GM10847 (cell line): ENCODE measurements around the gene MKRN1.

ENCODE experiments used
- POLR2A ChIP-seq: IDR thresholded peaks from 2 replicates; pipeline ENCODE4 v1.6.1; 2011; ENCODE audit not compliant: insufficient read length; ENCODE audit errors: extremely low read depth

Gene MKRN1

GRCh38 chr7:140415361-140415760, 63.9 kb downstream of the MKRN1 start:
- no peak for TF ChIP-seq POLR2A

- no peak for TF ChIP-seq POLR2A
Observed at GRCh38 chr7:140404565-140405065, 74.7 kb downstream of the MKRN1 start.

GRCh38 chr7:140403878-140404564, 75.3 kb downstream of the MKRN1 start, which contains the start of gene RAB19:
RAB19 (plus strand) TSS chr7:140404058; CDS start chr7:140407647, 3,589 bp downstream.
- no peak for TF ChIP-seq POLR2A
